SU-DHL-6 (cell line): ENCODE data around the gene ZNF516.

Experiments
- H2AFZ ChIP-seq: fragments of 200-600 bp; sonication (generic); 2 replicates; pipeline ENCODE4 v1.6.1; 2014; ENCODE audit warnings: low read depth, mild to moderate bottlenecking, moderate library complexity, mixed read lengths, antibody characterized with exemption, low read length; ENCODE audit not compliant: severe bottlenecking
- H3F3A ChIP-seq: fragments of 200-600 bp; shearing (Covaris generic); 2 replicates; pipeline ENCODE4 v1.6.0; 2016; ENCODE audit warnings: antibody characterized with exemption, mild to moderate bottlenecking; ENCODE audit not compliant: insufficient read depth
- H3K27ac ChIP-seq: fragments of 200-600 bp; sonication (generic); 2 replicates; pipeline ENCODE4 v1.5.1; 2016; ENCODE audit warnings: low read depth, mild to moderate bottlenecking, low read length, moderate library complexity, mixed read lengths
- H3K27me3 ChIP-seq: fragments of 200-600 bp; sonication (generic), shearing (Covaris generic); 2 replicates; pipeline ENCODE4 v1.6.0; 2014; ENCODE audit warnings: mild to moderate bottlenecking, low read length
- H3K36me3 ChIP-seq: fragments of 200-600 bp; sonication (generic); 2 replicates; pipeline ENCODE4 v1.6.1; 2014; ENCODE audit warnings: mild to moderate bottlenecking, low read length, mixed read lengths
- H3K4me2 ChIP-seq: fragments of 300-600, 200-600 bp; shearing (Covaris generic), sonication (generic); 2 replicates; pipeline ENCODE4 v1.6.0; 2014; ENCODE audit warnings: low read length, low read depth, mild to moderate bottlenecking; ENCODE audit not compliant: poor library complexity, severe bottlenecking
- H3K4me3 ChIP-seq: fragments of 200-600 bp; sonication (generic); 2 replicates; pipeline ENCODE4 v1.5.1; 2014; ENCODE audit warnings: antibody characterized with exemption, low read length, mild to moderate bottlenecking, mixed read lengths; ENCODE audit not compliant: insufficient read depth, poor library complexity, severe bottlenecking
- H3K79me2 ChIP-seq: fragments of 200-600 bp; sonication (generic); 2 replicates; pipeline ENCODE4 v1.6.1; 2014; ENCODE audit warnings: mild to moderate bottlenecking, low read length, moderate library complexity; ENCODE audit not compliant: insufficient read depth
- H3K9ac ChIP-seq: fragments of 200-600 bp; sonication (generic); 2 replicates; pipeline ENCODE4 v1.7.0; 2014; ENCODE audit warnings: mild to moderate bottlenecking, low read length
- H3K9me2 ChIP-seq: fragments of 200-600 bp; sonication (generic); replicated peaks from 2 replicates; pipeline ENCODE4 v1.6.1; 2014; ENCODE audit warnings: low read length; ENCODE audit not compliant: insufficient read depth
- H3K9me3 ChIP-seq: fragments of 200-600 bp; sonication (generic); 2 replicates; pipeline ENCODE4 v1.6.1; 2014; ENCODE audit warnings: low read length, mixed read lengths; ENCODE audit not compliant: insufficient read depth
- H4K20me1 ChIP-seq: fragments of 200-600 bp; sonication (generic); 2 replicates; pipeline ENCODE4 v1.6.1; 2014; ENCODE audit warnings: low read depth, mild to moderate bottlenecking, antibody characterized with exemption, low read length, moderate library complexity, mixed read lengths
- EZH2phosphoT487 ChIP-seq: fragments of 200-600 bp; sonication (generic), shearing (Covaris generic); conservative IDR thresholded peaks from 2 replicates; pipeline ENCODE4 v1.6.1; 2018; ENCODE audit warnings: mild to moderate bottlenecking, antibody characterized with exemption, low read length, moderate library complexity, mixed read lengths
- TF ChIP-seq, protein P1 (sequence below): fragments of 200-600 bp; sonication (generic); IDR thresholded peaks from one replicate; pipeline ENCODE4 v1.5.1; 2017; ENCODE audit warnings: antibody characterized with exemption, mild to moderate bottlenecking, low read length, moderate library complexity; ENCODE audit not compliant: insufficient read depth, poor library complexity, severe bottlenecking

The ZNF516 gene

DNA sequence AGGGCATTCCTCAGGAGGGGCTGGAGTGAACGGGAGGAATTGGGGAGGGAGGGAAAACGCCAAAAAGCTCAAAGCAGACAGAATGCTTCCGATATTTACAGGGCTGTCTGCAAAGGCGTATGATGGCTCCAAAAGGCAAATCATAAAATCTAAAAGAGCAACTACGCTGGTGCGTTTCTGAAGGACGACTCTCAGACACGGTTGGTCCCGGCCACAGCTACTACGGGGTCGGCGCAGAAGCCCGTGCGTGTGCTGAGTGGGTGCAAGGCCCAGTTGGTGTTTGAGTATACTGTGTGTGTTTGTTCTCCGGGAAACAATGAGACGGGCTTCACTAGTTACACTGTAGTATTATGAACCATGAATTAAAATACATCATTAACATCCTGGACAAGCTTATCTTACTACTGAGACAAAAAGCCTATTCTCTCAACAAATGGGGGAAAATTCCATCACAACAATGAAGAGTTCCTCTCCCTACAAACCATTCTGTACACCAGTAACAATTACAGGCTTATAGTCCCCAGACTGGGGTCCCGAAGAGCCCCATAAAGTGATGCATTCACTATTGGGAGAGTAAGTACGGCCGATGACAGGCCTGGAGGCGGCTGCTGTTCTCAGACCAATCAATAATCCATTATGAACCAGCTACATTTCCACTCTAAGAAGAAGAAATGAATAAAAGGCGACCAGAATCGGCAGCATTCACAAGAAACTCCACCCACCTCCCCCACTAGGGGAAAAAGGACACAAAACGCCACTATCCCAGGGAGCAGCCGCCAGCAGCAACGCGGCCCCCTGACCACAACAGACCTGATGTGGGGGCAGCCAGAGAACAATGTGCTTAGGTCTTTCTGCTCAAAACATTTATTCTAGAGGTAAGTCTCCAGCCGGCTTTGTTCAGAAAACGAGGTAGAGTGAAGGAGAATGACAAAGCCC is 43.4 kb downstream of the ZNF516 start:
- Histone ChIP-seq H4K20me1 (peaks cover 31% of the 10 kb centered on the region), H3K27ac (no peak overlapping the region), H3K4me3 (no peak overlapping the region), H3F3A (no peaks in the 10 kb centered on the region), H3K9ac (no peak overlapping the region), H3K4me2 (no peak overlapping the region), H3K27me3 (no peaks in the 10 kb centered on the region), H3K9me3 (no peaks in the 10 kb centered on the region), H3K79me2 (peaks cover 99% of the 10 kb centered on the region), H3K9me2 (no peaks in the 10 kb centered on the region), H2AFZ (no peak overlapping the region), H3K36me3 (no peaks in the 10 kb centered on the region)
- TF ChIP-seq EZH2phosphoT487: no peak
- TF ChIP-seq, protein P1, sequence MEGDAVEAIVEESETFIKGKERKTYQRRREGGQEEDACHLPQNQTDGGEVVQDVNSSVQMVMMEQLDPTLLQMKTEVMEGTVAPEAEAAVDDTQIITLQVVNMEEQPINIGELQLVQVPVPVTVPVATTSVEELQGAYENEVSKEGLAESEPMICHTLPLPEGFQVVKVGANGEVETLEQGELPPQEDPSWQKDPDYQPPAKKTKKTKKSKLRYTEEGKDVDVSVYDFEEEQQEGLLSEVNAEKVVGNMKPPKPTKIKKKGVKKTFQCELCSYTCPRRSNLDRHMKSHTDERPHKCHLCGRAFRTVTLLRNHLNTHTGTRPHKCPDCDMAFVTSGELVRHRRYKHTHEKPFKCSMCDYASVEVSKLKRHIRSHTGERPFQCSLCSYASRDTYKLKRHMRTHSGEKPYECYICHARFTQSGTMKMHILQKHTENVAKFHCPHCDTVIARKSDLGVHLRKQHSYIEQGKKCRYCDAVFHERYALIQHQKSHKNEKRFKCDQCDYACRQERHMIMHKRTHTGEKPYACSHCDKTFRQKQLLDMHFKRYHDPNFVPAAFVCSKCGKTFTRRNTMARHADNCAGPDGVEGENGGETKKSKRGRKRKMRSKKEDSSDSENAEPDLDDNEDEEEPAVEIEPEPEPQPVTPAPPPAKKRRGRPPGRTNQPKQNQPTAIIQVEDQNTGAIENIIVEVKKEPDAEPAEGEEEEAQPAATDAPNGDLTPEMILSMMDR: no peak

DNA sequence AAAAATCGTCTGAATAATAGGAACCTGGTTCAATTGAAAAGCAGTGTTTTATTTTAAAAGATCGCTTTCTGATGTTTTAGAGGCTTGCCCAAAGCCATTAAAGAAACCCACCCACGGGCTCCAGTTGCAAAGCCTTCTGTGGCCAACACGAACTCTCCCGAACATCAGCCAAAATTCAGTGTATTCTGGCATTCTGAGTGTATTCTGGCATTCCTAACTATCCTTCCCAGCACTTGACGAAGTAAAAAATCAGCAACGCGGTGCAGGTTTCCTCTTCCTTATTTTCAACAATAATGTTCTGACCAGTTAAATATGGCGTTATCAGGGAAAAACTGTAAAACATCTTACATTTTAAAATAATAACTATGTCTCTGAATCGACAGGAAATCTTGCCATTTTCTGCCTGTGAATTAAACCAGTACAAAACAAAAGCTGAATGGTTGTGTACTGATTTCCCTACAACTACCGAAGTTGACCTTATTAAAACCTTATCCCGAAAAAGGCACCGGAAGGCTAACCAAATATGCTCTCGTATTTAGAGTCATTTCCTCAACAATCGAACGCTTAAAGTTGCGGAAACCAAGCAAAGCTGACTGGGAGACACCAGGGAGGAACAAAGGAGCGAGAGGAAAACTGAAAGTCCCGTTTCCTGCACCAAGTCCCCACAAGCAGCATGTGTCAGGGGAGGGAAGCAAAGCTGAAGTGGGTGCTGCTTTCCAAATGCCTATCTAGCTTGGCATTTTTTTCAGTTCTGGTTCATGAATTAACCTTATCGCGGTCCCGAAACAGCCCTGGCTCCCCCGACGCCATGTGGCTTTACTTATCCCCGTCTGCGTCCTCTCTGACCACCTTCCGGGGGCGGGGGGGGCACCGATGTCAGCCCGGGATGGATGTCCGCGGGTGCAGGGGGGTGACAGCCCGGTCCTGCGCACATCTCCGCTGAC is 44.3 kb downstream of the ZNF516 start:
- H3K27me3 ChIP-seq: no peaks in the 10 kb centered on the region
- peaks cover 29% of the 10 kb centered on the region for H4K20me1 ChIP-seq
- H3K36me3 ChIP-seq: no peaks in the 10 kb centered on the region
- H3K9ac ChIP-seq: no peak overlapping the region
- peaks cover 99% of the 10 kb centered on the region for H3K79me2 ChIP-seq
- H3F3A ChIP-seq: no peaks in the 10 kb centered on the region
- no peak for TF ChIP-seq EZH2phosphoT487
- TF ChIP-seq, protein P1: no peak
- no peak overlapping the region for H3K27ac ChIP-seq
- no peaks in the 10 kb centered on the region for H3K9me2 ChIP-seq
- no peak overlapping the region for H3K4me2 ChIP-seq
- no peak overlapping the region for H3K4me3 ChIP-seq
- H3K9me3 ChIP-seq: no peaks in the 10 kb centered on the region
- H2AFZ ChIP-seq: no peak overlapping the region

DNA sequence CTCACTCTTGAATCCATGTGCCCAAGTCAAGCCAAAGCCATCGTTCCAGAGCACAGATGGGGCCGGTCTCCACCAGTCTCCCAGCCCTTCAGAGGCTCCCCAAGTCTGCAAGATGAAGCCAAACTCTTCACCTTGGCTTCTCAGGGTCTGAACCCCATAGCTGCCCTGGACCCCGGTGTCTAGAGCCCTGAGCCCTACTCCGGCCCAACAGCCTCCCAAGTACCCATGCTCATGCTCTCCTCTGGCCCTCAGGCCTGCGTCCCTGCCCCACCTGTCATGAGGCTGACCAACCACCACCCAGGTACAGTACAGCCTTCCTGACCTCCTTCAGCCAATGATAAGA is 46.0 kb downstream of the ZNF516 start:
- Histone ChIP-seq H2AFZ (no peak overlapping the region), H3K9me2 (no peaks in the 10 kb centered on the region), H3K9ac (no peak overlapping the region), H3K4me2 (no peak overlapping the region), H3K27me3 (no peaks in the 10 kb centered on the region), H3F3A (no peaks in the 10 kb centered on the region), H3K9me3 (no peaks in the 10 kb centered on the region), H4K20me1 (peaks cover 15% of the 10 kb centered on the region; the same call in 1 of the 2 replicates), H3K27ac (no peak overlapping the region), H3K79me2 (peaks cover 100% of the 10 kb centered on the region), H3K36me3 (no peaks in the 10 kb centered on the region), H3K4me3 (no peak overlapping the region)
- no peak for TF ChIP-seq EZH2phosphoT487
- TF ChIP-seq, protein P1: no peak
